Dermis blood vessel endothelial cell (primary cell): ENCODE results near the gene RPL13. TPM values are rescaled to one million over a fixed set of nuclear protein-coding genes. Genes with fewer than 3 reads are reported as not detected.
"Not testable (repeated sequence)": the region's sequence is repeated elsewhere in the genome, so short reads cannot be mapped to it uniquely, and the experiment has no call there.

ENCODE experiments used
- DNase-seq: peaks from one replicate; pipeline ENCODE4 v3.0.0; 2010
- total RNA-seq: library from RNA; depleted of rRNA; stranded (reverse); fragments of >200 nt; gene quantifications from 2 replicates; pipeline ENCODE4 v1.2.3, GENCODE V29; 2014

RPL13 gene
- total RNA-seq, 1 donor from 2014 or later = 3,550 TPM

GRCh38 chr16:89577055-89577759, 16.7 kb downstream of the RPL13 start:
- no peak for DNase-seq

GRCh38 chr16:89579351-89579750, 18.9 kb downstream of the RPL13 start:
- no peak for DNase-seq

- peak; percentile 93 for DNase-seq
Measured at GRCh38 chr16:89581045-89581695, 20.7 kb downstream of the RPL13 start.

- peak; percentile 90 for DNase-seq
Measured at GRCh38 chr16:89581861-89582563, 21.5 kb downstream of the RPL13 start.

- DNase-seq = no peak
Measured at GRCh38 chr16:89582614-89583196, 22.2 kb downstream of the RPL13 start.

- no peak for DNase-seq
Measured at GRCh38 chr16:89583197-89583894, 22.9 kb downstream of the RPL13 start.

GRCh38 chr16:89583895-89584644, 23.6 kb downstream of the RPL13 start:
- DNase-seq = no peak

GRCh38 chr16:89584768-89585549, 24.5 kb downstream of the RPL13 start:
- no peak for DNase-seq

- DNase-seq = no peak
Measured at GRCh38 chr16:89586218-89586617, 25.7 kb downstream of the RPL13 start.

GRCh38 chr16:89586853-89587252, 26.4 kb downstream of the RPL13 start:
- peak; percentile 44 for DNase-seq

GRCh38 chr16:89587676-89588075, 27.2 kb downstream of the RPL13 start:
- not testable (repeated sequence) for DNase-seq

GRCh38 chr16:89588413-89589109, 28.1 kb downstream of the RPL13 start:
- no peak for DNase-seq

- no peak for DNase-seq
Measured at GRCh38 chr16:89589241-89589926, 28.9 kb downstream of the RPL13 start.

GRCh38 chr16:89593841-89594240, 33.4 kb downstream of the RPL13 start:
- DNase-seq = no peak

- no peak for DNase-seq
Measured at GRCh38 chr16:89595330-89596060, 35.0 kb downstream of the RPL13 start.

GRCh38 chr16:89596061-89596689, 35.7 kb downstream of the RPL13 start:
- no peak for DNase-seq

GRCh38 chr16:89596957-89597649, 36.6 kb downstream of the RPL13 start:
- DNase-seq = no peak

- DNase-seq = no peak
Measured at GRCh38 chr16:89598199-89598598, 37.7 kb downstream of the RPL13 start.
